Dedifferentiated amniotic fluid mesenchymal stem cell (primary cell): ENCODE measurements around the gene KRT79.

Source experiments
- DNase-seq: peaks from one replicate; pipeline ENCODE4 v3.0.0-alpha.2; 2016; ENCODE audit errors: extremely low spot score

The KRT79 gene

DNA sequence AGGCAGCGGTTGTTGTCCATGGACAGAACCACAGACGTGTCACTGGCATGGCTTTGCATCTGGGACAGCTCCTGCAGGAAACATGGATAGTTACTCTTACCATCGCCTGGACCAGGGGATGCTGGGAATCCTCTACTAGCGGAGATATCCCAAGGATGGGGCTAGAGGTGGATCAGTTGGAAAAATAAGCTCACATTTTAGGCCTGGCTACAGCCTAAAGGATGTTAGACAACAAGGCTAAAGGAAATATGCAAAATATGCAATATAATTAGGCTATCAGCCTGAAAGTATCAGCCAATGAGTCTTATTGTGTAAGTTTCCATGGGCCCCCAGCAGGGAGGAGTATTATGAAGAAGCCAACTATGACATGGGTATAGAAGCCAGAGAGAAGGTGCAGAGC, 61.9 kb downstream of the KRT79 start:
- DNase-seq, result no peak

DNA sequence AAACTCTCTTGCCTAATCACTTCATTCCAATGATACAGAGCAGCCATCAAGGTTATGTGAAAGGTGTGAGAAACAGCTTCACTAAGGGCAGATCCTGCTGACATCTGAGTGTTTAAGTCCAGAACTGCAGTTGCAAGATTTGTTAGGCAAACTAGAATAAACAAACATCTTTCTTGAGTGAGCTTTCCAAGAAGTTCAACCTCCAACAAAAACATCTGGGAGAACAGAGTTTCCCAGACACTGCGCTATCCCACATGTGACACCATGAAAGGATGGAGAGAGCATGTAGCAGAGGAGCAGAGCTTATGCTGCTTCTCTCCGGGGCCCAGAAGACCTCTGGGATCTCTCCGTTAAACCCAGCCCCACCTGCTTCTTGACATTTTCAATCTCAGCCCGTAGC, 62.6 kb downstream of the KRT79 start:
- no peak for DNase-seq
